Measurements from ENCODE around the gene SEC31A. TPM values are rescaled to one million over a fixed set of nuclear protein-coding genes. Genes with fewer than 3 reads are reported as not detected.

Gene SEC31A
- total RNA-seq: 259 and 288 TPM in 2 replicates

GRCh38 chr4:82890901-82891706 is at the start of gene SEC31A:
Gene SEC31A (minus strand): TSS chr4:82891153. CDS start chr4:82881936, 9,217 bp downstream.

GRCh38 chr4:82900411-82901182 is 9.6 kb upstream of the SEC31A start, which contains the start of gene THAP9:
Gene THAP9 (plus strand): TSS chr4:82900735. CDS start chr4:82900803, 68 bp downstream.

GRCh38 chr4:82798168-82799005 is 92.6 kb downstream of the SEC31A start, which contains the start of gene SCD5:
Gene SCD5 (minus strand): TSS chr4:82798796. CDS start chr4:82798537, 259 bp downstream.

Other genes starting within 250 kb of the SEC31A start
- 1.1 and 4.0 TPM in 2 replicates for gene SCD5, start 92.4 kb downstream of the SEC31A start, total RNA-seq
- 2.1 and 3.2 TPM in 2 replicates for gene THAP9, start 9.6 kb upstream of the SEC31A start, total RNA-seq
- 9.5 and 11.0 TPM in 2 replicates for gene LIN54, start 119.7 kb upstream of the SEC31A start, total RNA-seq
- 114 and 122 TPM in 2 replicates for gene COPS4, start 144.0 kb upstream of the SEC31A start, total RNA-seq
- 2.5 and 2.6 TPM in 2 replicates for gene PLAC8, start 223.6 kb upstream of the SEC31A start, total RNA-seq

Data from myometrial cell (primary cell).